CD4-positive, alpha-beta T cell treated with Interleukin-15 for 4 hours (primary cell): ENCODE data around the gene RIPK4.

Experiments
- DNase-seq: peaks from one replicate; pipeline ENCODE4 v3.0.0-alpha.2; 2020; ENCODE audit warnings: low spot score

Gene RIPK4

DNA sequence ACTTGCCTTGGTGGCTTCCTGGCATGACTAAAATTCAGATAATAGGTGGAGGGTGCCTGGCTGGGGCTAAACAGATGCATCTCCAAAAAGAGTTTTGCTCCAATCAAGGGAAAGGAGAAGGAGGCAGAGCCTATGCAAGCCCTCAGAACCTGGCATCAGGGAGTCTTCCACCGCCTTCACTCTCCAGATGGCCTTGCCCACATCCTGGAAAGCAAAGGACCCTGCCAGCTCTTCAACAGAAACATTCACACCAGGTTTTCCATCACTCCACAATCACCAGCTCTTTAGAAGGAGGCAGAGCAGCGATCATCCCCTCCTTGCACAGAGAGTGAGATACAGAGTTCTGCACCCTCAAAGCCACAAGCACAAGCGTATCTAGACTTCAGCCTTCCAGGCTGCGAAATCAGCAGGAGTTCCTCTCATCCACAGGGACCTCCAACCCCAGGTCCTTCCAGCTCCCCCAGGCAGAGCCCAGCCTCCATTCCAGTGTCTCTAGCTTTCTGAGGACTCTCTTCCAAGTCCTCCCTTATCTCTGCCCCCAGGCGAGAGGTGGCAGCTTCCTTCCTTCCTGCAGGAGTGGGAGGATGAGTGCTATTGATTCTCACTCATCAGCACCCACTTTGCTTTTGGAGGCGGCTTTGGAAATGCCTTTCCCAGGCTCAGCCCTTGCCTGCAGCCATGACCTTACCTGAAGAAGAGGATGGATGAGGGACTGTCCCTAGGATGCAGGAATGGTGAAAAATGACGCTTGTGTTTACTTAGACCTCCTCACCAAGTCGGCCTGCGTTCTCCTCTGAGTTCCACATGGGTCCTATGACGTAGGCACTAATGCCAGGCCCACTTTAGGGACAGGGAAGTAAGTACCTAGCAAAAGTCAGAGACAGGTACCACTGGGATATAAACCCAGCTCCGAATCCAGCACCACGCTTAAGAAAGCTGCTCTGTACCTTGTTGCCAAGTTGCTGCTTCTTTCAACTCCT lies 75.4 kb downstream of the RIPK4 start:
- no peak for DNase-seq
